Activated CD4-positive, alpha-beta T cell treated with anti-CD3 and anti-CD28 coated beads, Interleukin-2, amount 50 U/mL, for 16 hours (primary cell): ENCODE results near the gene DAPK2.
A peak's percentile ranks its signal among the peaks of the same experiment; 100 is the strongest.

ENCODE experiments used
- DNase-seq: peaks from one replicate; pipeline ENCODE4 v3.0.0-alpha.2; 2020

Gene DAPK2

DNA sequence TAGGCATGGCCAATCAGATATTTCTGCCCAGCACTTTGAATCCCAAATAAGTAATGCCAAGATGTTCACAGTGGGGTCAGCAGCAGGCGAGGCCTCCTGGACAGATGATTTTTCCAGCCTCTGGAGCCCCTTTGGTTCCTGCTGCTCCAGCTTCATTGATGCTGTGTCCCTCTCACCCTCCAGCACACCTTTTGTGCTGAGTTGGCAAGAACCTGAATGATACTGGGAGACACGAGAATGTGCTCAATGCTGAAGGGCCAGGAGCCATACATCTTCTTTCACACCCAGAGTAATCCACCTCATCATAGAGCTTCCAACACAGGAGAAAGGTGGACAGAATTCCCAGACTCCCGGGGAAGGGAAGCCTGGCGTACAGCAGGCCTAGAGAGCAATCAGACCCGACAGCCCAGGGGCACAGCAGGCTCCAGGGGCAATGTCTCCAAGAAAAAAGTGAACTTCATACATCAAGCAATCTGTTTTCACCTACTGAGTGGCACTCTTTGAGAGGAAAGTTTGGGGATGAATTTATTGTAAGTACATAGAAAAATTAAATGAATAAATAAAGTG is 6.7 kb upstream of the DAPK2 start:
- no peak for DNase-seq

DNA sequence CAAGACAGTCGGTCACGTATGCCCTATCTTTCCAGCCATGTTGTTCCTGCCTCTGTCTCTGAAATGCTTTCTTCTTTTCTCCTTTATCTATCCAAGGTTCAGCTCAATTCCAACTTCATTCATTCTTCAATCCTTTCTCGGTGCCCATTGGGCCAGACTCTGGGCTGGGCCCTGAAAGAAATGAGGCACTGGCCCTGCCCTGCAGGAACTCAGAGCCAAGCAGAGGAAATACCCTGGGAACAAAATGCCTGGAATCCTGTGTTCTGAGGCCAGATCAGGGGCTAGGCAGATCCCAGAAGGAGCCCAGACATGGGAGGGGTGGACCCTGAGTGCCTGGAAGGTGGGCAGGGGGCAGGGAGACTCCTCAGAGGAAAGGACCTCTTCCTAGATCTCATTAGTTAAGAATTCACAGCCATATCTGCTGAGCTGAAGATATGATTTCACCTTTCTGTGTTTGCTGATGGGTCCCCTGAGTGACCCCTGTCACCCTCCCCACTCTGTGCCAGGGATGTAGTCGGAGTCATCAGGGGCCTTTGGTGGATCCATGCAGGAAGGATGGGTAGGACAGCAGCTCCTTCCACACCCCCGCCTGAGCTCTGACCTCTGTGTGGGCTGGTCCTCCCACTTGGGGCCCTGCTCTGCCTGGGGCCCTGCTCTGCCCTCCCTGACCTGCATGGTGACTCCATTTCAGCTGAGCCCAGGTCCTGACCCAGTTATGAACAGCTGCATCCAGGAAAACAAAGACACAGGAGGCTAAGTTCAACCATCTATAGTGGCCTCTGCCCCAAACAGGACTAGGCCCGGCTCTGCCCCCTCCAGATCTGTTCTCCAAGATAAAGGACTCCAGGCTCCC is 5.3 kb upstream of the DAPK2 start:
- DNase-seq = no peak

DNA sequence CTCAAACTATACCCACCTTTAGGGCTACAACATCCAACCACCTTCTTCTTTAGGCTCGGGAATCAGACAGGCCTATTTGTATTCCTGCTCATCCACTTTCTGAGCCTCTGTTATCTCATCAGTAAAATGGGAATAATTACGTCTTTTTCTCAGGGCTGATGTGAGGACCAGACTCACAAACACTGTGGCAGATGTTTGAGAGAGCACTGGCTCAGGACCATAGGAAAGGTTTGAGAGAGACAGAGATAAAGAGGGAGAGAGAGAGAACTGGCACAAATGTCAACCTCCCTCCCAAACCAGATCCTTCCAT is 4.8 kb upstream of the DAPK2 start:
- DNase-seq = no peak

DNA sequence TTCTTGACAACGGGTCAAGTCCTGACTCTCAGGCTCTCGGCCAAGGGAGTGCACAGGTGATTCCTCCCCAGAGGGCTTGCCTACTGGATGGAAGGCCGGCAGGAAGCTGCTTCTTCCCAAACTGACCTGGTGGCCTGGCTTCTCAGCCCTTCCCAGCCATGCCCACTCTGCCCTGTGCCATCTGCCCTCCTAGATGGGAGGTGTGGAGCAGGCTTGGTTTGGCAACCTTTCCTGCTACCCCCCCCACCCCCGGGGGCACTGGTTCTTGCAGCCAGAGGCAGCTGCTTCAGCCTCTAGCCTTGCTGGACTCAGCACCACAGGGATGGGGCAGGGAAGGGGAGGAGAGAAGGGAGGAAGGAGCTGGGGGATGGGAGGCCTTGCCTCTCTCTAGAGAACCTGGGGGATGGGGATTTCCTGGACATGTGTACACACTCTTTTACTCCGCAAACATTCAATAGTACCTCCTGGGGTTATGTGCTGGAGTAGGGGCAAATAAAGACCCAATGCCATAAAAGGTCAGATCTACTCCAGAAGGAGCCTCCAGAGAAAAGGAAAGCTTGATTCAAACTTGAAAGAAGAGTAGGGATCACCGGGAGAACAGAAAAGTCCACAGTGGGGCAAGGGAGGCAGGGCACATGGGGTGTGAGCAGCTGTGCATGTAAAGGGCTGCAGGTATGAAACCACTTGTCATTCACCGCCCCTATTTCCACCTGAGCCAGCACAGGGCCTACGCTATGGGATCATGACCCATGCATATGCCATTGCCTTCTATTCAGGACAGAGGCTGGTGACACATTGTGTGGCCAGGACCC is 4.2 kb upstream of the DAPK2 start:
- no peak for DNase-seq

DNA sequence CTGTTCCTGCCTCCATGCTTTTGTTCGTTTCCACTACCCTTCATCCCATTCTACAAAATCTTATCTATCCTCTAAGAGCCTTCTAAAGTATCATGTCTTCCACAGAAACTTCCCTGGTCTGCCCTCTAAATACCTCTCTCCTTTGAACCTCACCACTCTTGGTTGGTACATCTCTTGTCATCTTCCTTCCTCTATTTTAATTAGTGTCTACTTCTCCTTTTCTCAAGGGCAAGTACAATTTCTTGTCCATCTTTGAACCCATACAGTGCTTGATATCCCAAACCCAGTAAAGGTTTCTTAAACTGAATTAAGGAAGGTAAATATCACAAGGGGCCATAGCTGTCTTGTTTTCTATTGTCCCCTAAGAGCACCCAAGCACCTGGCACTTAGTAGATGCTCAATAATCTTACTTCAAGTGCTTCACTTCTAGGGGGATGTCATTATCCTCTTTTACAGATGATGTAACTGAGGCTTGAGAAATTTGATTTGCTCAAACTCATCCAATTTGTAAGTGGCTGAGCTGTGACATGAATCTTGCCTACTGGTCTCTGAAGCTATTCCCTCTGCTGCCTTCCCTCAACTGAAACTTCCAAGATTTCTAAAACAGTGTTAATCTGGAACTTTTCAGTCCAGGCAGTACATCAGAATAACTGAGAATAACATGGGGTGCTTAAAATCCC is 2.6 kb upstream of the DAPK2 start:
- DNase-seq = no peak

GRCh38 chr15:64045774-64046420 is 388 bp downstream of the DAPK2 start:
- peak; percentile 22 for DNase-seq

- DNase-seq = no peak
Measured at GRCh38 chr15:64045101-64045435, 1.2 kb downstream of the DAPK2 start.

DNA sequence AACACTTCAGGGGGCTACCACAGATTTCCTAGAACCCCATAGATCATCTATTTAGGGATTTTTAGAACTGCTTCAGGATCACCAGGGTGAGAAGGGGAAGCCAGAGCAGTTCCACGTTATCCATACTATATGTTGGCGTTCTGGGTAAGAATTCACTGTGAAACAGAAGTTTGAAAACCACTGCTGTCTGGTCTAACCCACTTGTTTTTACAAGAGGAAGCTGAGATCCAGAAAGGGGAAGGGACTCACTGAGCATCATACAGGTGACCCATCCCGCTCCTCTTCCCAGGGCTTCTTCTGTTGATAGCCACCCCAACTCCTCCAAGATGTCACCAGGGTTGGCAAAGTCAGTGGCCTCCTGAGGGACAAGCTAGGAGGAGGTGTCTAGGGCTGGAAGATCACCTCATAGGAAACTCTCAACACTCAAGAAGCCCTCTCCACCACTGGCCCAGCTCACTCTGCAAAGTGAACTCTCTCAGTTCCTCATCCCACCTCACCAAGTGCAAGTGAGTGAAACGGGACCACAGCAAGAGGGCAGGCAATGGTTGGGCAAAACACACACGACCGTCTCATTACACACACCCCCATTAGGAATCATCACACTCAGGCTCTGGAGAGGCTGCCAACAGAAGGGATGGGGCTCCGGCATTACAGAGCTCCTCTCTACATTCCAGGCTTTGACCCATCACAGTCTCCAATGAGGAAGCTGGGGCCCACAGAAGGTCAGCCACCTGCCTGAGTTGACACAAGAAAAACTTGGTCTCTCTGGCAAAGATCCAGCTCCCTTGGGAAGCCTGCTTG is 1.8 kb downstream of the DAPK2 start:
- no peak for DNase-seq

- no peak for DNase-seq
Measured at GRCh38 chr15:64038878-64039610, 7.2 kb downstream of the DAPK2 start.

- DNase-seq = no peak
Measured at GRCh38 chr15:64037966-64038365, 8.3 kb downstream of the DAPK2 start.

DNA sequence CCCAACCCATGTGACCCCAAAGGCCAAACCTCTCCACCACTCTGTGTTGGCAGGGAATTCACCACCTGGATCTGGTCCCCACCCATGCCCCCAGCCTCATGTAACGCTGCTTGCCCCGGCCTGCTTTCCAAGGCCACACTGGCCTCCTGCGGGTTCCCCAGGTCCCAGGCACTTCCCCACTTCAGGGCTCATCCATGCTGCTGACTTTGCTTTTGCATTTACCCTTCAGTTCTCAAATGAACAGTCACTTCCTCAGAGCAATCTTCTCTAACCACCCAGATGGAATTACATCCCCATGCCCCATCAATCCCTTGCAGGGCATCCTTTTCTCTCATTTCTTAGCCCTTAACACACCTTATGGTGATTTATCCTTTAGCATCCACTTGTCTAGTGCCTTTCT is 9.2 kb downstream of the DAPK2 start:
- no peak for DNase-seq

DNA sequence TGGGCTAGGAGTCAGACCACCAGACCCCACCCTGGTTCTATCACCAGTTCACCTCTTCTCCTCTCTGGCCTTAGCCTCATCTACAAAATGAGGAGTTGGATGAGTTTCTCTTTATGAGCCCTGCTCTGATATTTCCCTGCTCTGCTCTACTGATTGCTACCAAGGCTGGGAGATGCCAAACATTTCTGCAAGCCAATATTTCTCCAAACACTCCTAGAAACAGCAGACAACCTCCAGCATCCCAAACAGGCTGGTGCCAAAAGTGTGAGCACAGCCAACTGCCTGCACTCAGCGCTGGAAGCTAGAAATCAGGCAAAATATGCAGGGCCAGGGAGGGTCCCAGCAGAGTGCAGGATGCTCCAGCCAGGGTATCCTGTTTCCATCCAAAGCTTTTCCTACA is 10.8 kb downstream of the DAPK2 start:
- no peak for DNase-seq

DNA sequence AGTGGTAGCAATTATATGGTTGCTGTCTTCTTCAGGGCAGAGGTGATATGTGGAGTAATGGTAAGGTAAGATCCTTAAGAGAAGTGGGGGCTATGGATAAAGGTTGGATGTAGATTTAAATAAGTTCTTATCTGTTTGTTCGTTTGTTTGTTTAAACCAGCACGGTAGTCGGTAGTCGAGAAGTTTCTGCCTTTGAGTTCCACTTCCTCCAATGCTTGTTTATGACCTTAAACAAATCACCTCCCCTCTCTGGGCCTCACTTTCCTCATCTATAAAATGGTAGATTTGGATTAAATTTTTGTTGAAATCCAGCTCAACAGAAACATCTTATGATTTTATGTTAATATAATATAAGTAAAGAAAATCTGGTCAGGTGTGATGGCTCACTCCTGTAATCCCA is 11.8 kb downstream of the DAPK2 start:
- DNase-seq = no peak

DNA sequence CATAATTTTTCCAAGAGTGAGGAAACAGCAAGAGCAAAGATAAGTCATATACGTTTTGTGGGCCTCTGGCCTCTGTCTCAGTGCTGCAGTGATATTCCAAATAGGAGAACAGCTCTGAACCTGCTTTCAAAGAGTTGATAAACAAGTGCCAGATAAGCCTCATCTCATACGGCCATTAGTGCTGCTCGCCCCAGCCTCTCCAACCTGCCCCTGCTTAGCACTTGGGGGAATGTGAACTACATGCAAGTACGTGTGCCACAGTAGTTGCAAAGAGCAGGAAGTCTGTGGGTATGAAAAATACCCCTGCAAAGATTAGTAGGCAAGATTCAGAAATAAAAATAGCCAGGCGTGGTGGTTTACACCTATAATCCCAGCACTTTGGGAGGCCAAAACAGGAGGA is 14.0 kb downstream of the DAPK2 start:
- no peak for DNase-seq

- no peak for DNase-seq
Measured at GRCh38 chr15:64030123-64030522, 16.2 kb downstream of the DAPK2 start.

DNA sequence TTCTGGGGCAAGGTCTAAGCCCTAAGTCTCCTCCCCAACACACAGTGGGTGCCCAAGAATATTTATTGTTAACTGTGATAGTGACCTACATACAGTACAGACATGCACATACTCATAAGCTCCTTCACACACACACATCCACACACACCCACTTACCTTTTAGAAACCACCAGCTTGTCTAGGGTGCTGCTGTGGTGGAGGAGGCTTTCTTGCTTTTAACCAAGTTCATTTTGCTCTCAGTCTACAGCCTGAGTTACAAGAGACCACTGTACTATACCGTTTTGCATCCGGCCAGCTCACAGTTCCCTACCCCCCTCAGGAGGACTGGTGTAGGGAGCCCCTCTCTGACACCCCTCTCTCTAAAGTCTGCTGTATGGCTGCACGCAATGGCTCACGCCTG is 16.7 kb downstream of the DAPK2 start:
- DNase-seq = no peak

GRCh38 chr15:64029110-64029509 is 17.2 kb downstream of the DAPK2 start:
- DNase-seq = no peak

DNA sequence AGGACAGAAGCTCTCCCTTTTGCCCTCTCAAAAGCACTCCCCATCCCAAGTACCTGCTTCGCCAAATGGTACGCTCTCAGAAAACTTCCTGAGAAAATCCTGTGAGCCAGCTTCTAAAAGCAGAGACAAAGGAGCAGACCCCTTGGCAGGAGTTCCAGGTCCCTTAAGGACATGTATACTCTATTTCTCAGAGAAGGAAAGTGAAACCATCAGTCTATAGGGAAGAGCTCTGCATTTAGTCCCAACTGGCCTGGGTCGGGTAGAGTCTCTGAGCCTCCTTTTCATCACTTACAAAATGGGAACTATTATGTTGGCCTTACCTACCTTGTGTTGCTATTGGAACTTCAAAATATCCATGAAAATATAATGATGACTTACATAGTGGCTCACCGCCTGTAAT is 19.7 kb downstream of the DAPK2 start:
- no peak for DNase-seq

- DNase-seq = no peak
Measured at GRCh38 chr15:64024172-64025050, 21.9 kb downstream of the DAPK2 start.

- no peak for DNase-seq
Measured at GRCh38 chr15:64023220-64023619, 23.1 kb downstream of the DAPK2 start.

- DNase-seq = no peak
Measured at GRCh38 chr15:64022571-64022970, 23.7 kb downstream of the DAPK2 start.
